Spleen (tissue), 11 donors: ENCODE measurements around the gene KIAA1549. TPM values are rescaled to one million over a fixed set of nuclear protein-coding genes. Genes with fewer than 3 reads are reported as not detected.

Experiments used
- DNase-seq: peaks from one replicate; pipeline ENCODE4 v3.0.0-alpha.2; 2020
- H3K27ac ChIP-seq, 8 donors: fragments of 200-600 bp; sonication (generic) in 7 of 8; 1 replicate in 4 of 8; 2 replicates in 4 of 8; pipeline versions ENCODE4 v1.5.0 to v1.8.0; 2016 to 2021; ENCODE audit warnings: inconsistent platforms in 4 of 8, mild to moderate bottlenecking in 4 of 8, moderate library complexity in 1 of 8
- H3K27me3 ChIP-seq, 7 donors: fragments of 200-600 bp; sonication (generic) in 6 of 7; replicated peaks in 1 of 7; 1 replicate in 4 of 7; 2 replicates in 3 of 7; pipeline versions ENCODE4 v1.5.0 to v1.8.0; 2016 to 2021; ENCODE audit warnings: inconsistent platforms in 3 of 7, mild to moderate bottlenecking in 1 of 7
- H3K36me3 ChIP-seq, 6 donors: fragments of 200-600 bp; sonication (generic) in 5 of 6; 1 replicate in 4 of 6; 2 replicates in 2 of 6; pipeline versions ENCODE4 v1.5.0 to v1.8.0; 2016 to 2021; ENCODE audit warnings: inconsistent platforms in 2 of 6
- H3K4me1 ChIP-seq, 6 donors: fragments of 200-600 bp; sonication (generic) in 5 of 6; 1 replicate in 3 of 6; 2 replicates in 3 of 6; pipeline versions ENCODE4 v1.5.0 to v1.8.0; 2016 to 2021; ENCODE audit warnings: inconsistent platforms in 3 of 6
- H3K4me3 ChIP-seq, 8 donors: fragments of 200-600 bp; sonication (generic) in 7 of 8; 1 replicate in 4 of 8; 2 replicates in 4 of 8; pipeline versions ENCODE4 v1.5.0 to v1.8.0; 2016 to 2021; ENCODE audit warnings: inconsistent platforms in 4 of 8, mild to moderate bottlenecking in 4 of 8, moderate library complexity in 2 of 8
- H3K9me3 ChIP-seq, 8 donors: fragments of 200-600 bp; sonication (generic) in 7 of 8; 1 replicate in 4 of 8; 2 replicates in 4 of 8; pipeline versions ENCODE4 v1.5.0 to v1.8.0; 2016 to 2021; ENCODE audit warnings: inconsistent platforms in 4 of 8
- POLR2A ChIP-seq, 3 donors: fragments of 450-650 bp; IDR thresholded peaks; one replicate each; pipeline ENCODE4 v1.5.1; 2017; ENCODE audit warnings: antibody characterized with exemption in 3 of 3, mild to moderate bottlenecking in 1 of 3
- POLR2AphosphoS5 ChIP-seq, 3 donors: sonication (generic); formaldehyde crosslinking; IDR thresholded peaks; one replicate each; pipeline ENCODE4 v1.5.1; 2017; ENCODE audit warnings: antibody characterized with exemption in 3 of 3
- WGBS, 5 donors: extraction: QIAGEN DNeasy Blood & Tissue Kit in 3 of 5; methylation state at CpG; one replicate each; pipeline versions ENCODE4 v1.1.5 to v1.1.7; 2013 to 2018; 5-methylcytosine and 5-hydroxymethylcytosine counted together
- intact Hi-C: fragments of 100-400 bp; cut with DNase I; formaldehyde crosslinking; loops from one replicate; pipeline ENCODE4 v1.15.0; 2023; ENCODE audit warnings: low total_unique reads
- polyA plus RNA-seq, 3 donors: library from polyadenylated mRNA; stranded (reverse); fragments of 200-250 nt; gene quantifications; one replicate each; pipeline ENCODE4 v1.2.1, GENCODE V29; 2013
- total RNA-seq, 7 donors: library from RNA; depleted of rRNA in 3 of 7; stranded (reverse); fragments of >200 nt in 3 of 7; fragmentation: NEBNext Ultra II Directional in 4 of 7; extraction: Animal tissue kit (Norgen Biotek cat#: 25700) in 4 of 7; gene quantifications; one replicate each; pipeline versions ENCODE4 v1.1.0 to v1.2.1, GENCODE V29; 2016 to 2021
- TF ChIP-seq, protein P1 (sequence below), 11 experiments: fragments of 200-600 bp in 7 of 11; fragments of 450-650 bp in 4 of 11; sonication (generic) in 4 of 11; IDR thresholded peaks in 8 of 11; conservative IDR thresholded peaks in 3 of 11; 1 replicate in 7 of 11; 2 replicates in 4 of 11; pipeline versions ENCODE4 v1.4.0 to v1.8.0; 2016 to 2021; ENCODE audit warnings: antibody characterized with exemption in 11 of 11, inconsistent platforms in 4 of 11, mild to moderate bottlenecking in 1 of 11
- donor health status: healthy with polysubstance abuse.
- donor health status: DM: no; HTN: no; CAD: no; lungs with moderate emphysema.
- donor health status: DM: no; HTN: no; CAD: no.
- donor health status: Bipolar disorder and iron deficiency.
- donor health status: healthy.
- donor health status: DM: no; HTN: no; CAD: no.
- donor health status: DM: yes; HTN: yes; CAD: no.

The KIAA1549 gene
- total and polyA plus RNA-seq, 10 donors = 0.03 to 1.8 (median 0.85) TPM

DNA sequence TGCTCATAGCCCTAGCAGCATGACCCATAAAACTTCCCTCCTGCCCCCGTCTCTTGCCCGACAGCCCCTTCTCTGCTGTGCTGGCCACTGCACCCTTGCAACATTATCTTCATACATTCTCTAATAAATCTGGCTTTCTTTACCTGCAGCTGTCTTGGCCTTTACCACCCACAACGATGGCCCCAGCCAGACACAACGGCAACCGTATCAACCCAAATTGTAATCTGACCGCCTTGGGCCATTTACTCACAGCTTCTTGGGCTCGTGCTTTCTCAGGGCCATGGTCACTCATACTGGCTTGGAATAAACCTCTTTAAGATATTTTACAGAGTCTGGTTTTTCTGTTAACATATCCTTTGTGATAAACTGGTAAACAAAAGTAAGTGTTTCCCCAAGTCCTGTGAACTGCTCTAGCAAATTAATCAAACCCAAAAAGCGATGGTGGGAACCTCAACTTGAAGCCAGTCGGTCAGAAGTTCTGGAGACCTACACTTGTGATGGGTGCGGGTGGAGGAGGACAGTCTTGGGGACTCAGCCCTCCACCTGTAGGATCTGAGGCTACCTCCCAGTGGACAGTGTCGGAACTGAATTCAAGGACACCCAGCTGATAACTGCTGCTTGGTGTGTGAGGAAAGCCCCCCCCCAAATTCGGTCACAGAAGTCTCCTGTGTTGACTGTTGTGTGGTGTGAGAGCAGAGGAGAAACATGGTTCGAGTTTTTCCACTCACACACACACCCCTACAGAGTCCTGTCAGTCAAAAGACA, 95.6 kb downstream of the KIAA1549 start:
- Histone ChIP-seq H3K27ac (no peak overlapping the region), H3K4me1 (peaks cover 0 to 9% (median 8%) of the 10 kb centered on the region in 6 donors), H3K9me3 (no peaks in the 10 kb centered on the region), H3K27me3 (no peaks in the 10 kb centered on the region), H3K36me3 (no peaks in the 10 kb centered on the region), H3K4me3 (no peak overlapping the region)
- DNase-seq = no peak
- intact Hi-C loops = no loop called here
- WGBS, 5 donors = 85 to 93% (median 89%) methylated on average over 13 of the region's 13 CpGs
- no peak for TF ChIP-seq POLR2A (IDR thresholded peaks at IDR 0.05)
- no peak for TF ChIP-seq POLR2AphosphoS5 (IDR thresholded peaks at IDR 0.05)
- TF ChIP-seq, protein P1, sequence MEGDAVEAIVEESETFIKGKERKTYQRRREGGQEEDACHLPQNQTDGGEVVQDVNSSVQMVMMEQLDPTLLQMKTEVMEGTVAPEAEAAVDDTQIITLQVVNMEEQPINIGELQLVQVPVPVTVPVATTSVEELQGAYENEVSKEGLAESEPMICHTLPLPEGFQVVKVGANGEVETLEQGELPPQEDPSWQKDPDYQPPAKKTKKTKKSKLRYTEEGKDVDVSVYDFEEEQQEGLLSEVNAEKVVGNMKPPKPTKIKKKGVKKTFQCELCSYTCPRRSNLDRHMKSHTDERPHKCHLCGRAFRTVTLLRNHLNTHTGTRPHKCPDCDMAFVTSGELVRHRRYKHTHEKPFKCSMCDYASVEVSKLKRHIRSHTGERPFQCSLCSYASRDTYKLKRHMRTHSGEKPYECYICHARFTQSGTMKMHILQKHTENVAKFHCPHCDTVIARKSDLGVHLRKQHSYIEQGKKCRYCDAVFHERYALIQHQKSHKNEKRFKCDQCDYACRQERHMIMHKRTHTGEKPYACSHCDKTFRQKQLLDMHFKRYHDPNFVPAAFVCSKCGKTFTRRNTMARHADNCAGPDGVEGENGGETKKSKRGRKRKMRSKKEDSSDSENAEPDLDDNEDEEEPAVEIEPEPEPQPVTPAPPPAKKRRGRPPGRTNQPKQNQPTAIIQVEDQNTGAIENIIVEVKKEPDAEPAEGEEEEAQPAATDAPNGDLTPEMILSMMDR (IDR thresholded peaks at IDR 0.05 in 8 of 11, conservative IDR thresholded peaks at IDR 0.05 in 3 of 11) = no peak

DNA sequence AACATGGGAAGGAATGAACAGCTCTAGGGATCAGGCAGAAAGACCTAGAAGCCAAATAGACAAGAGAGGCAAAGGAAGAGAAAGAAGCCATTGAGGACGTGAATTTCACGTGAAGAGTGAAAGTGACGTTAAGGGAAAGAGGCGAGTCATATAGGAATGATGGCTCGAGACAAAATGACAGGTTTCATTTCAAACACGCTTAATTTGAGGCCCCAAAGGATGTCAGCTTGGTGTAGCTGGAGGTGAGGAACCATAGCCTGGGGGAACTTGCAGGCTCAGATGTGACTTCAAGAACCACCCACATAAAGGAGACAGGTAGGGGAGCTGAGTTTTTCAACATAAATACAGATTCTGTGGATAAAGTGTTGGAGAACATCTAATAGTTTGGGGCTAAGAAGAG, 98.9 kb downstream of the KIAA1549 start:
- Histone ChIP-seq H3K9me3 (no peaks in the 10 kb centered on the region), H3K27ac (no peak overlapping the region), H3K4me3 (no peak overlapping the region), H3K27me3 (no peaks in the 10 kb centered on the region), H3K36me3 (no peaks in the 10 kb centered on the region), H3K4me1 (peaks cover 0 to 9% (median 8%) of the 10 kb centered on the region in 6 donors)
- intact Hi-C loops = no loop called here
- TF ChIP-seq, protein P1 (IDR thresholded peaks at IDR 0.05 in 8 of 11, conservative IDR thresholded peaks at IDR 0.05 in 3 of 11) = no peak
- 79 to 86% (median 82%) methylated on average over 6 of the region's 6 CpGs for WGBS, 5 donors
- DNase-seq = no peak

DNA sequence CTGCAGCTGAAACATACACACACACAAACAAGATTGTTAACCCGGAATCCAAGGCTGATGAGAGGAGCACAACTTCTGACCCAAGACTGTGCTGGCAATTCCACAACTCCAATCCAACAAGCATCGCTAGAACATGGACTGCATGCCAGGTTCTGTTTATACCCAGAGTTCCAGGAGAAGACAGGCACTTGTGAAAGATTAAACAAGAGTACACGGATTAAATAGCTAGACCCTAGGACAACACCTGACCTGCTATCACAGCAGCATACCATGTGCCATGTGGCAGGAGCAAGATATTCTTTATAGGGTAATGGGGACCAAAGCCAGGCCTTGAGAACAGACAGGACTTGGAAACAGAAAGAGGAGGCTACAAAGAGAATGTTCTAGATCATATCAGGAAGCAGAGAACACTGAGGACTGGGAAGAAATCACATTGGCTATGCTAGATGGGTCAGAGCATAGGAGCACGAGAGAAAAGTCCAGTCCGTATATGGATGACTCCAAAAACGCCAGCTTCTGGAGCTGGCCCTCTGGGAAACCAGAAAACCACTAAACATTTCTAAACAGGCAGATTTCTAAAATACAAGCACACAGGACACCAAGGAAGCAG, 99.5 kb downstream of the KIAA1549 start:
- no peak for DNase-seq
- Histone ChIP-seq H3K9me3 (no peaks in the 10 kb centered on the region), H3K27ac (no peak overlapping the region), H3K4me1 (peaks cover 0 to 5% (median 5%) of the 10 kb centered on the region in 6 donors), H3K36me3 (no peaks in the 10 kb centered on the region), H3K27me3 (no peaks in the 10 kb centered on the region), H3K4me3 (no peak overlapping the region)
- intact Hi-C loops = no loop called here
- WGBS, 5 donors = 68 to 89% (median 81%) methylated on average over 6 of the region's 6 CpGs
- no peak for TF ChIP-seq POLR2AphosphoS5 (IDR thresholded peaks at IDR 0.05)
- no peak for TF ChIP-seq POLR2A (IDR thresholded peaks at IDR 0.05)
- TF ChIP-seq, protein P1 (IDR thresholded peaks at IDR 0.05 in 8 of 11, conservative IDR thresholded peaks at IDR 0.05 in 3 of 11) = no peak

DNA sequence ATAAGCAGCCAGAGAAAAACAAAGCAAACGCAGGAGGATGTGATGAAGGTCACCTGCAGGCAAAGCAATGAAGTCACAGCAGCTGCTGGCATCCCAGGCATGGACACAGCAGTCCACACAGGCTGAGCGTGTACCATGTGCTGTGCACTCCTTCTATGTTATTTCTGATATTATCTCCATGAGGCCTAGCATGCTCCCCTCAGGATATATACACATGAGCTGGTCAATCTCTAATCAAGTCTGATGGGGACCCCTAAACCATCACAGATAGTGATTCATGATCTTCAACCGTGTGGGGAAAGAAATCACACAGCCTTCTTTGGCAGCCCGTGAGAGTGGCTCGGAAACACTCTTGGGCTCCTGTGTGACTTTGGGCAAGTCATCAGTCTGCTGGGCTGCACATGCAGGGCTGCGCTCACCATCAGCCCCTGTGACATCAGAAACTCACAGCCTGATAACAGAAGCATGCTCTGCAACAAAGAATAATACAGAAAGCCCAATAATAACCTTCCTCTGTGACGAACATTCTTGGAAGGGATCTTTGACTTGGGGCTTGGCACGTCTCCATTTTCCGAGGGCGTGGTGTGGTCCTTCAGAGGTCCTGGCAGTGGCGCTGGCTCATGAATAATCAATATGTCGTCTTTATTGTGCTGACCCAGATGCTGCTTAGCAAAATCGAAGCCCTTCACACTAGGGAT, 100.2 kb downstream of the KIAA1549 start:
- Histone ChIP-seq H3K4me1 (no peaks in the 10 kb centered on the region), H3K27me3 (no peaks in the 10 kb centered on the region), H3K27ac (no peak overlapping the region), H3K4me3 (no peak overlapping the region), H3K9me3 (no peaks in the 10 kb centered on the region), H3K36me3 (no peaks in the 10 kb centered on the region)
- 79 to 90% (median 87%) methylated on average over 13 of the region's 13 CpGs for WGBS, 5 donors
- no peak for DNase-seq
- TF ChIP-seq POLR2AphosphoS5 (IDR thresholded peaks at IDR 0.05) (no peak), POLR2A (IDR thresholded peaks at IDR 0.05) (no peak)
- TF ChIP-seq, protein P1 (IDR thresholded peaks at IDR 0.05 in 8 of 11, conservative IDR thresholded peaks at IDR 0.05 in 3 of 11) = no peak
- intact Hi-C loops = no loop called here
